GM19035 (cell line): ENCODE results near the gene SLC35F4.

Source experiments
- ATAC-seq: cut with Tn5 transposase; IDR thresholded peaks from one replicate; pipeline ENCODE4 v1.9.1; 2021; ENCODE audit not compliant: unreplicated experiment

SLC35F4 gene

DNA sequence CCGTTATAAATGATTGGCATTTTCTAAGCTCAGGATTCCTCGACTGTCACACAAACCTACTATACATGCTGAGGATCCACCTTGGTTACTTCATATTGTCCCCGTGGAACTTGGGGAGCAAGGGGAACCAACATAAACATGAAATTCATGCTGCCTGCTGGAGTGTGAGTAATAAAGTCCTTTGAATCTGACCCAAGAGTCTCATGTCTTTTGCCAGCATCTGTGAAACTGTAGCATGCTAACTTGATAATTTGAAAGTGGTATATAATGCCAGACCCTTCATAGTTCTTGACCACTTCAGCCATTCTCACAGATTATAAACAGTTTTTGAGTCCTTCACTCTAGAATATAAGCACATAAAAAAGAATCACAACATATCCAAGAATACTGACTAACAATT, 17.1 kb downstream of the SLC35F4 start:
- ATAC-seq, result no peak

DNA sequence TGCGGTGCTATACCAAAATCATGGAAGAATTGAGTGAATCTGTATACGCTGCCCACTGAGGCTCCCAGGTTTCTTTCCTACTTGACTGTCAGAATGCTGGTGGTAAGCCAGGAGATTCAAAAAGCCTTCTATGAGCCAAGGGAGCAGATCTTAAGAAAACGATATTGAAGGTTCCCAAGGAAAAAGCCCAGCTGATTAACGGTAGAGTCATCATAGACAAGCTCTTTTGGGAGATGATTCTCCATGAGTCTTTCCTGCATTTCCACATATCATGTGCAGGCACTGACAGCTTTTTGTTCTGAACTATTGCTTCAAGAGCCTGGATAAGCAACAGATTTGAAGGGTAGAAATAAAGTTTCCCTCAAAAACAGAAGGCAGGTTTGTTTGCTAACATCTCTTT, 17.5 kb downstream of the SLC35F4 start:
- no peak for ATAC-seq

- ATAC-seq, result no peak
Measured at GRCh38 chr14:57847706-57848105, 18.2 kb downstream of the SLC35F4 start.

DNA sequence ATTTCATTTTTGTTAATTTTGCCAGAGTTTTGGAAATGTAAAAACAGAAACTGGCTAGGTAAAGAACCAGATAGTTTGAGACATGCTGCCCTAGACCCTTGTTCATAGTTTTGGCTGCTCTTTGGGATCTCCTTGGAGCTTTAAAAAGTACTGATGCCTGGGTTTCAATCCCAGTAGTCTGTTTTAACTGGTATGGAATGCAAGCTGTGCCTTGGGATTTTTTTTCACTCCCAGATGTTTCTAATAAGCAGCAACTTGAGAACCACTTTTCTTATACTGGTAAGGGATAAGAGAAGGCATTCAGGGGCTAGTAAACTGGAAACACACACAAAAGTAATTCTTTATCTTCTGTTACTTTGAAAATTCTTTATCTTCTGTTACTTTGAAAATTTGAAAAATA, 18.8 kb downstream of the SLC35F4 start:
- ATAC-seq, result no peak

DNA sequence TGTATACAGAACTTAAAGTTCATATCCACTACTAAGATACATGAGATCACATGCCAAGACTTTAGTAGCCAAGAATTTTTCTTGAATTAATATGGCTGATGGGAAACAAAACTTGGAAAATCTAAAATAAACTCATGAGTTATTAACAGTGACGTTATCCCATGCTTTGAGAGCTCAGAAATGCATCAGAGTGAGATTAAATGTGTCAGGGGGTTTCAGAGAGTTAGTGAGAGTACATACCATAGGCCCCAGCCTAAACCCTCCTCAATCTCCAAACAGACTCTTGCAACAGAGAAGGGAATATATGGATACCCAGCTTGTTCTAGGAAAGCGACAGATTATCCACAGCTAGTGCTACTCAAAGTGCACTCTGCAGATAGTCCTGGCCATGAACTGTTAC, 19.3 kb downstream of the SLC35F4 start:
- no peak for ATAC-seq

DNA sequence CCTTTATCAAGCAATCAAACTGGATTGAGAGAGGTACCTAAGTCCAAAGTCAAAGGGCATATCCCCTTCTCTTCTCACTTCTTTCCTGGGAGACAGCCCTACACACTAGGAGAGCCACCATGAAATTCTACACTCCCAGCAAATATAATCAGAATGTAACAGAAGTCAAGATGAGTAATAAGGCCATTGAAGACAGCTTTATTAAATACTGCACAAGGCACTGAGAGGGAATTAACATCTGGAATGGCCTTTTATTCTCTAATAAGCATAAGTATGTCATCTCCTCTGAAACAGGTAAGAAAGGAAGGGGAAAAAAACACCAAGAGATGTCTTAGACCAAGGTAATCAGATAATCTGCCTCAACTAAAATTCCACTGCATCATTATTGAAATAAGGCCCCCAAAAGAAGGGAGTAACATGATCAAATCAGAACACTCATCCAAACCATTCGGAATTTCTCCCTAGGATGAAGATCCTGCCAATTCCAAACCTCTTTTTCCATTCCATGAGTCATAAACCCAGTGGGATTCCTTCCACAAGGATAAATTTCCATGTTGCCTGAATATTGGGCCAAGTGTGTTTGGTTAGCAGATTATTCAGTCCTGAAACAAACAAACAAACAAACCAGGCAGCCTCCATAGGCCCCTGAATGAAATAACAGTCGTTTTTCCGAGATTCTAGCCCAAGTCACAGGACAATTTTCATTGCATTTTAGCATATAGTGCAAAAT, 19.9 kb downstream of the SLC35F4 start:
- no peak for ATAC-seq

GRCh38 chr14:57845316-57845715, 20.6 kb downstream of the SLC35F4 start:
- no peak for ATAC-seq

- no peak for ATAC-seq
Measured at GRCh38 chr14:57837267-57837666, 28.6 kb downstream of the SLC35F4 start.

GRCh38 chr14:57835766-57836165, 30.1 kb downstream of the SLC35F4 start:
- ATAC-seq, result no peak

DNA sequence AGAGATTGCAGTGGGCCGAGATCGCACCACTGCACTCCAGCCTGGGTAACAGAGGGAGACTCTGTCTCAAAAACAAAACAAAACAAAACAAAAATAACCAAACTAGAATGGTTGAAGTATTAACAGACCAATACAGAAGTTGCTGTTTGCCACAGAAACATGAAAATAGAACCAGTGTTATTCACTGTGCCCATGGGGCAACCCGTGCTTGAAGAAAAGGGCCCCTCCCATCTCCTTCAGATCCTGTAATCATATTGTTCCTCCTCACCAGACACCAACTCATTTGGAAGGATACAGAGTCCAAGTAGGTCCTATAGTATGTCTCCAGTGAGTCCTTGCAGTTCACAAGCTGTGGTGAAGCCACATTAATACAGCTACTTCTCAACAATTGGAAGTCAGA, 30.9 kb downstream of the SLC35F4 start:
- ATAC-seq, result no peak

DNA sequence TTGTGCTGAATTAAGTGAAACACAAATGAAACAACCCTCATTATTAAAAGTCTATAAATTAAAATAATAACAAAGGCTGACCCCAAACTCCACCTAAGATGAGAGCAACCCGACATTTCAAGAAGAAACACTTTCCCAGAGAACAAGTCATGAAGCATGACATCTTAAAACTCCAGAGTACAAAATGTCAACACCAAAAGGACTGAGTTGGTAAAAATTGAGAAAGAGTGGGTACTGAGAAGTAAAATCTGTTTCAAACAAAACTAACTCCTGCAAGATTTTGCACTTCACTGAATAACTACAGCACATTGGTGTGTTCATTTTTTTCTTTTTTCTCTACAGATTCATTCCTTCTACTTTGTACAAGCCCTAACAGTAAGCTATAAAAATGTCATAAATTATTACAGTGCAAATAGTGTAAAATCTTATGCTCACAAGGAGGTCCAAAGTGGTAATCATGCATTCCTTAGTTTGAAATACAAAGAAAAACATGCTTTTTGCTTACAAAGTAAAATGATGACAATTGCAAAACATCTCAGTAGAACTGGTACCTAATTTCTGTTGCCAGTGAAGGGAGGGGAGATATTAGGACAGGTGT, 31.8 kb downstream of the SLC35F4 start:
- ATAC-seq, result no peak

- no peak for ATAC-seq
Measured at GRCh38 chr14:57833323-57833722, 32.6 kb downstream of the SLC35F4 start.

GRCh38 chr14:57831981-57832380, 33.9 kb downstream of the SLC35F4 start:
- no peak for ATAC-seq

- ATAC-seq, result no peak
Measured at GRCh38 chr14:57828713-57829112, 37.2 kb downstream of the SLC35F4 start.

GRCh38 chr14:57823015-57823660, 42.8 kb downstream of the SLC35F4 start:
- ATAC-seq, result no peak

DNA sequence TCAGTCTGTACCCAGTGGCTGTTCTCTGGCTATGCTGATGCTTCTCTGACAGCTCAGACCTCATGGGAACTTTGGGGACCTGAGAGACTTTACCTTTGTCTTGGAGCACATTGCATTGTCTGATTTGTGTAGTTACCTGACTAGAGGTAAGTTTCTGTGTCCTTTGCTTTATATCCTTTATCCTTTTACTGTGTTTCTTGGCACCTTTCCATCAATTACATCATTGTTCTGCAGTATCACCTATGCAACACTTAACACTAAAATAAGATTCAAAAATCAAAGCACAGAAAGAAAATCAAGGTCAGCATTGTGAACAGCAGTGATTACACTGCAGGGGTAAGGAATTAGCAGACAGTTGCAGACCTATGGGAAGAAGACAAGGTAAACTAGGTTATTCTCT, 43.8 kb downstream of the SLC35F4 start:
- ATAC-seq, result no peak

GRCh38 chr14:57820581-57820980, 45.3 kb downstream of the SLC35F4 start:
- ATAC-seq, result no peak

DNA sequence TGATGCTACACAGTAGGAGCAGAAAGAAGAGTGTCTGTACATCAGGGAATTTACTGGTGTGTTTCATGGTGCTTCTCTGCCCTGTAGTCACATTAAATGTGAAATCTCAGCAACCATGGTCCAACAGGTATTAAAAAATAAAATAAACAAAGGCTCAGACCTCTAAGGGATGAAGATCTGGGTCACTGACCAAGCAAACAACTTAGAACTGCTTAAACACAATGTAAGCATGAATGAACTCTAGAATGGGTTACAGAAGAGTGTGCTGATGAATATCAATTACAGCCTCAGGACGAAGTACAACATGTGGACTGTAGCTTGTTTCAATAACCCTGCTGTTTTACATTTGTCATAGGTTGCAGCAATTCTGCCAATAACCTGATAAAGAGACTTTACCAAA, 47.4 kb downstream of the SLC35F4 start:
- ATAC-seq, result no peak

DNA sequence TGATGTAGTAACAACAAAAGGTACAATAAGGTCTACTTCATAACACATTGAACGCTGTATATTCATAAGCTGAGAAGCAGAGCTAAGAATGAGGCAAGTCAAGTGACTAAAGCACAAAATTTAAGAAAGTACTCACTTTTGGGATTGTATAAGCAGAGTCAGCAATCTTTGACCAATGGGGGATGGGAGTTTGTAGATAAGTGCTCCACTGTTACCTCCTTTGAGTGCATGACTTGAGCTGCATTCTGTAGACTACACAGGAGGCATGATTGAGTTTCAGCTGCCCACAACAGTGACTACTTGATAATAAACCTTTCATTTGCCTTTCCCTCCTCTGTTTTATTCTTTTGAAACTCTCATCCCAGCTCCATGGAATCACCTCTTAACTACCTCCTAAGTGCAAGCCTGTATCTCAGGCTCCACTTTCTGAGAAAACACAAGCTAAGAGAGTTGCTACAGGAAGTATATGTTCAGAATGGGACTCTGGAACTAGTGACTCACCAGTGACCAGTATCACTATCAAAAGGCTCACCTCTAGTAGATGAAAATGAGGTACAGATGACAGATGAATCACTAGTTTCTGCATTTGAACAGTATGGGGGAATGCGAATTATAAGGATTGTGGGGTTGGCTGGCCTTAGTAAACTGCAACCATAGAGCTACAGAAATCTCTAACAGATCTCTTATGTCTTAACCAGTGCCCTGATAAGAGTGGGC, 49.2 kb downstream of the SLC35F4 start:
- no peak for ATAC-seq

DNA sequence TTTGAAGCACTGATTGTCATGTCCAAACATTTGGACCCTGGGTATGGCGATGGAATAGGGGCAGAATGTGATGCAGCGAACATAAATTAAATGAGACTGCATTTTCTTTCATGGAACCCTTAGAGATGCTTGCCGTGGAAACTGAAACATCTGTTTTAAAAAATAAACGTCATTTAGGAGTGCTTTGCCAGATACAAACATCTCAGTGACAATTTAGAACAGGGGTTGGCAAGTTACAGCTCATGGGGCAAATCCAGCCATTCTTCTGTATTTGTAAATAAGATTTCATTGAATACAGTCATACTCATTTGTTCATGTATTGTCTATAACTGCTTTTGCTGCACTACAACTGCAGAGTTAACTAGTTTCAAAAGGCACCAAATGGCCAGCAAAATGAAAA, 51.2 kb downstream of the SLC35F4 start:
- ATAC-seq, result no peak

DNA sequence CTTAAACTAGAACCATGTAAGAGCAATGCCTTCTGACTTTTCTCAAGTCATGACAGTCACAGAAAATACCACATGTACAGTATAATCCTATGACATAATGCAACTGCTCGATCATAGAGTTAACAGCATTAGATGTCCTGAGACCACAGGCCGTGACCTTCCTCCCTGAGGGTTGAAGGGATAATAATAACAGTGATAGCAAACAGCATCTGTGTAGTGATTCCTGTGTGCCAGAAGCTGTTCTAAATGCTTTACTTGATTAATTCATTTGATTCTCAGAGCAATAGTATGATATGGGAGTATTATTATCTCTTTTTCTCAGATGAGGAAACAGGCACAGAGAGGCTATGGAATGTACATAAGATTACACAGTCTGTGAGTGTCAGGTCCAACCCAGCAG, 53.2 kb downstream of the SLC35F4 start:
- no peak for ATAC-seq

DNA sequence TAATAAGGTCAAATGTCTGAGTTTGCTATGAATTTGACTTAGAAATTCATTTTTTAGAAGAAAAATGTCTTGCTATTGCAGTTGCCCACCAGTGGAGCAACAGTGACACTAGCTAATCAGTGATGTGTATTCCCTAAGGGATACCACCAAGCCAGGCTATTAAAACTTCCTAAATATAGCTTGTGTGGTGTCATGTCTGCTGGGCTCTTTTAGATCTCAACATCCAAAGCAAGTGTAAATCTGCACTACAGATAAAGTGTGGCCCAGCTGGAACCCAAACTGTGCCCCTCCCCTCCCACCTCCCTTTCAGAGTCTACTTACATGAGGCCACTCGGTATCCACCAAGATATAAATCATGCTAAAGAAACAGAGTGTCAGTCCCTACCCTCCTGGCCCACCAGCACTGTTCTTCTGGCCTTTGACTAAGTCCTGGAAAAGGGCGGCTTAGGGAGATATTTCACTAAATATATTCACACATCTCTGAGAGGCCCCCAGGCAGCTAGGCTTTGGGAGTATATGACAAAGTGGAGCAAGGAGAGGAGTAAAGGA, 53.8 kb downstream of the SLC35F4 start:
- no peak for ATAC-seq
